ENCODE results near the gene NFIB.

GRCh38 chr9:14083366-14083765 is 230.6 kb downstream of the NFIB start:
- TF ChIP-seq ELK1 (IDR thresholded peaks at IDR 0.05; ENCODE audit: borderline replicate concordance, low read depth, low read length): no peak
- TF ChIP-seq, protein P1, sequence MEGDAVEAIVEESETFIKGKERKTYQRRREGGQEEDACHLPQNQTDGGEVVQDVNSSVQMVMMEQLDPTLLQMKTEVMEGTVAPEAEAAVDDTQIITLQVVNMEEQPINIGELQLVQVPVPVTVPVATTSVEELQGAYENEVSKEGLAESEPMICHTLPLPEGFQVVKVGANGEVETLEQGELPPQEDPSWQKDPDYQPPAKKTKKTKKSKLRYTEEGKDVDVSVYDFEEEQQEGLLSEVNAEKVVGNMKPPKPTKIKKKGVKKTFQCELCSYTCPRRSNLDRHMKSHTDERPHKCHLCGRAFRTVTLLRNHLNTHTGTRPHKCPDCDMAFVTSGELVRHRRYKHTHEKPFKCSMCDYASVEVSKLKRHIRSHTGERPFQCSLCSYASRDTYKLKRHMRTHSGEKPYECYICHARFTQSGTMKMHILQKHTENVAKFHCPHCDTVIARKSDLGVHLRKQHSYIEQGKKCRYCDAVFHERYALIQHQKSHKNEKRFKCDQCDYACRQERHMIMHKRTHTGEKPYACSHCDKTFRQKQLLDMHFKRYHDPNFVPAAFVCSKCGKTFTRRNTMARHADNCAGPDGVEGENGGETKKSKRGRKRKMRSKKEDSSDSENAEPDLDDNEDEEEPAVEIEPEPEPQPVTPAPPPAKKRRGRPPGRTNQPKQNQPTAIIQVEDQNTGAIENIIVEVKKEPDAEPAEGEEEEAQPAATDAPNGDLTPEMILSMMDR (conservative IDR thresholded peaks at IDR 0.05; ENCODE audit: low read depth, low read length): no peak
- no peak for TF ChIP-seq MAFK (IDR thresholded peaks at IDR 0.05; ENCODE audit: low read depth, low read length)
- TF ChIP-seq FOS (IDR thresholded peaks at IDR 0.05; ENCODE audit: low read depth, low read length): no peak
- TF ChIP-seq CHD1 (IDR thresholded peaks at IDR 0.05; ENCODE audit: low read depth, low read length): no peak
- TF ChIP-seq POLR2A (IDR thresholded peaks at IDR 0.05; ENCODE audit: low read depth, low read length): no peak
- TF ChIP-seq USF2 (IDR thresholded peaks at IDR 0.05; ENCODE audit: low read depth, low read length): no peak
- no peak for TF ChIP-seq RFX5 (IDR thresholded peaks at IDR 0.05; ENCODE audit: low read depth, low read length)
- TF ChIP-seq NFE2L2 (IDR thresholded peaks at IDR 0.05; ENCODE audit: low read depth, low read length): no peak
- TF ChIP-seq BHLHE40 (IDR thresholded peaks at IDR 0.05; ENCODE audit: low read depth, low read length): no peak
- TF ChIP-seq MAZ (IDR thresholded peaks at IDR 0.05; ENCODE audit: borderline replicate concordance, low read depth, low read length): no peak
